Stimulated activated CD8-positive, alpha-beta memory T cell treated with anti-CD3 and anti-CD28 coated beads, Interleukin-12 subunit alpha, Interleukin-12 subunit beta, amount 100 ng/mL, for 24 hours (primary cell): ENCODE results near the gene RGS11.
A peak's percentile ranks its signal among the peaks of the same experiment; 100 is the strongest.

ENCODE experiments used
- DNase-seq: peaks from one replicate; pipeline ENCODE4 v3.0.0-alpha.2; 2020; ENCODE audit errors: extremely low read depth

The RGS11 gene

GRCh38 chr16:229731-230281 is 45.9 kb downstream of the RGS11 start:
- DNase-seq: no peak

- DNase-seq: peak; percentile 72
Measured at GRCh38 chr16:228852-229730, 46.7 kb downstream of the RGS11 start, which contains the start of gene LUC7L. Gene LUC7L, minus strand, starts transcription at chr16:229449. Its CDS starts 110 bp downstream, at chr16:229339.

GRCh38 chr16:228151-228851 is 47.4 kb downstream of the RGS11 start:
- no peak for DNase-seq

GRCh38 chr16:220021-220420 is 55.7 kb downstream of the RGS11 start:
- no peak for DNase-seq
